SKM-1 (cell line): ENCODE data around the gene COX7A2L.
"Not testable (repeated sequence)": the region's sequence is repeated elsewhere in the genome, so short reads cannot be mapped to it uniquely, and the experiment has no call there.

Experiments
- DNase-seq: peaks from one replicate; lab custom pipeline; 2025; ENCODE audit not compliant: unreplicated experiment; lab: John Stamatoyannopoulos, UW

Gene COX7A2L, protein sequence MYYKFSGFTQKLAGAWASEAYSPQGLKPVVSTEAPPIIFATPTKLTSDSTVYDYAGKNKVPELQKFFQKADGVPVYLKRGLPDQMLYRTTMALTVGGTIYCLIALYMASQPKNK

DNA sequence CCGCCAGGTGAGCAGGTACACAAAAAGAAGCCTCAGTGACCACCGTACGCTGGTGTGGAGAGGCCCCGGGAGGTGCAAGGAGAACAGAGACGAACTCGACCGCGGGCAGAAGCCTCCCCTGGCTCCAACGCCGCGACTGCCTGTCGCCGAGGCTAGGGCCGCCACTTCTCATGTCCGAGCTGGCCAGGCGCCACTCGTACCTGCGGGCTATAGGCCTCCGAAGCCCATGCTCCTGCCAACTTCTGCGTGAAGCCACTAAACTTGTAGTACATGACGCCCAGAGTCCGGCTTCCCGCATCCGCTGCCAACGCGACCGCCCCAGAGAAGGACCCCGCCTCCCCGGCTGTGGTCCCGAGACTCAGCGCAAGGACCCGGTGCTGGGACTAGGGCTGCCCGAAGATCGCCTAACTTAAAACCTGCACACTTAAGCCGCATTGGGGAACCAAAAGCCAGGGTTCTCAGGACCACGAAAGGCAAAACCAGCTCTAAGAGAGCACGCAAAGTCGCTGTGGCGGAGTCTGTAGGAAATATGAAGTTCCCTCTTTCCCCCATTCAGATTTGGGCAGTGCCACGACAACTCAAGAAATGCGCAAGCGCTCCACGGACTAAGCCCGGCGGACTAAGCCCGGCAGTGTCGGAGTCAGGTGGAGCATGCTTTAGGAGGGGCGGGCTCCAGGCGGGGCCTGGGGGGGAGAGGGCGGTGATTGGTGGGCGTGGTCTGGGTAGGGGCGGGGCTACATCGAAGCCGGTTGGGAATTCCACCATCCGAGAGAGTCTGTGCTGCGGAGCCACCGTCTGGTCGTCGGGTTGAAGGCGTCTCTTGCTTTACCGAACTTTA is at the start of gene COX7A2L:
Gene COX7A2L, minus strand, starts transcription at position 328 of the 838 bp plus-strand sequence. Its CDS starts 56 bp downstream, at position 272.
- DNase-seq, result peak; percentile 96

DNA sequence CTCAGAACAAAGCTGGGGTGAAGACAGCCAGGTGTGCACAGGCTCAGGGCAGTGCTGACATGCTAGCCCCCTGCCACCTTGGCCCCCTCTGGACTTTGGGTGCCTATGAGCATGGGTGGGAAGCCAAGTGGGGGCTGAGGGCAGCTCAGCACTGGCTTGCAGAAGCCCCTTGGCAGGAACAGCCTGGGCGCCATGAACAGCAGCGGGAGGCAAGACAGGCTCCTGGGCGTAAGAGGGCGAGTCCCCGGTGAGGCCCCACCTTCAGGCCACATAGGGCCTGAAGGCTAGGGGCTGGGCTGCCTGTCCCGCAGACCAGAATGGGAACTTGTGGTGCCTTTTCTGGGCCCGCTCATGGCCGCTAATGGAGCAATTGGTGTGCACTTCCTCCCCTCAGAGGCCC is 47.0 kb upstream of the COX7A2L start:
- DNase-seq, result no peak

DNA sequence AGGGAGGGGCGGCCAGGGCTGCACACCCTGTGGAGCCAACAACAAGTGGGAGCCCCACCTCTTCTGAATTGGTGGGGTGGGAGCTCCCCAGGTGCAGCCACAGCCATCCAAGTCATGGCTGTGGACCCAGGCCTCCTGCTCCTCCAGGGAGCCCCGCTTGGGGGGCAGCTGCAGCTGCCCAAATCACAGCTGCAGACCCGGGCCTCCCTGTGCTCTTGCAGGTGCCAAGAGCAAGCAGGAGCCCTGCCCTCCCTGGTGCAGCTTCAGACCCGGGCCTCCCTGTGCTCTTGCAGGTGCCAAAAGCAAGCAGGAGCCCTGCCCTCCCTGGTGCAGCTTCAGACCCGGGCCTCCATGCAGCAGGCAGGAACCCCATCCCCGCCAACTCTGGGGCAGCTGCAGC is 46.5 kb upstream of the COX7A2L start:
- no peak for DNase-seq

DNA sequence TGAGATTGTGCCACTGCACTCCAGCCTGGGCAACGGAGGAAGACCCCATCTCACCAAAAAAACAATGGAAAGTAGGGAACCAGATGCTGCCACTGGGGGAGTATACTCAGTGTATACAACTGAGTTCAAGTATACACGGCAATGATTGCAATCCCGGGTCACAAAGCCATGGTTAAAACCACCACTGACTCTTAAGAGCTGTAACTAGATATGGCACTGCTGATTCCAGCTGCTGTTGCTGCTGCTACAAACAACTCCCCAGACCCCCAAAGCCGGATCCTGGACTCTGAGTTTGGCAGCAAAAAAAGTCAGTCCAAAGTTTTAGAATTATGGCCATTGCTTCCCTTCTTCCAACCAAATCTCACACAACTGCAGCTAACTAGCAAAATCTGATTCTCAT is 43.7 kb upstream of the COX7A2L start:
- DNase-seq, result no peak

DNA sequence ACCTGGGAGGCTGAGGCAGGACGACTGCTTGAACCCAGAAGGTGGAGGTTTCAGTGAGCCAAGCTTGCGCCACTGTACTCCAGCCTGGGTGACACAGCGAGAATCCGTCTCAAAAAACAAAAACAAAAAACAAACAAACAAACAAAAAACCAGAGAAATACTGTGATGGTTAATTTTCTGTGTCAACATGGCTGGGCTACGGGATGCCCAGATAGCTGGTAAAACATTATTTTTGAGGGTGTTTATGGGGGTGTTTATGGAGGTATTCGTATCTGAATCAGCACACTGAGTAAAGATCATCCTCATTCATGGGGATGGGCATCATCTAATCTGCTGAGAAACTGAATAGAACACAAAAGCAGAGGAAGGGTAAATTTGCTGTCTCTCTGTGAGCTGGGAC is 40.8 kb upstream of the COX7A2L start:
- DNase-seq, result no peak

DNA sequence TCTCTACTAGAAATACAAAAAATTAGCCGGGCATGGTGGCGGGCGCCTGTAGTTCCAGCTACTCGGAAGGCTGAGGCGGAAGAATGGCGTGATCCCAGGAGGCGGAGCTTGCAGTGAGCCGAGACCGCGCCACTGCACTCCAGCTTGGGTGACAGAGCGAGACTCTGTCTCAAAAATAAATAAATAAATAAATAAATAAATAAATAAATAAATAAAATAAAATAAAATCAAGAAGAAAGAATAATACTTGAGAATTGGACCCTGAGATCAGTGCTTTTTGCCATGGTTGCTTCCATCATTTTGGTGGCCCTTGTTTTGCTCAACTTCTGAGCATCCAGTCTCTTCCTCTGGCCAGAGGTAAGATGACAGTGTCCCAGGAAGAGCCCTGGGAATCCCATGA is 37.0 kb upstream of the COX7A2L start:
- not testable (repeated sequence) for DNase-seq

DNA sequence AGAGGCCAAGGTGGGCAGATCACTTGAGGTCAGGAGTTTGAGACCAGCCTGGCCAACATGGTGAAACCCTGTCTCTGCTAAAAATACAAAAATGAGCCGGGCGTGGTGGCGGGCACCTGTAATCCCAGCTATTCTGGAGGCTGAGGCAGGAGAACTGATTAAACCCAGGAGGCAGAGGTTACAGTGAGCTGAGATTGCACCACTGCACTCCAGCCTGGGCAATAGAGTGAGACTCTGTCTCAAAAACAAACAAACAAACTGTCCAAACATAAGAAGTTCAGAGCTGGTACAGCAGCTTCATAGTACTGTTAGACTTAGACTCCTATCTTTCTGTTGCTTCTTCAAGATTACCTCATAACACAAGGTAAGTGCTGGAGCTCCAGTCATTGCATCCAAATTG is 32.3 kb upstream of the COX7A2L start:
- DNase-seq, result not testable (repeated sequence)

DNA sequence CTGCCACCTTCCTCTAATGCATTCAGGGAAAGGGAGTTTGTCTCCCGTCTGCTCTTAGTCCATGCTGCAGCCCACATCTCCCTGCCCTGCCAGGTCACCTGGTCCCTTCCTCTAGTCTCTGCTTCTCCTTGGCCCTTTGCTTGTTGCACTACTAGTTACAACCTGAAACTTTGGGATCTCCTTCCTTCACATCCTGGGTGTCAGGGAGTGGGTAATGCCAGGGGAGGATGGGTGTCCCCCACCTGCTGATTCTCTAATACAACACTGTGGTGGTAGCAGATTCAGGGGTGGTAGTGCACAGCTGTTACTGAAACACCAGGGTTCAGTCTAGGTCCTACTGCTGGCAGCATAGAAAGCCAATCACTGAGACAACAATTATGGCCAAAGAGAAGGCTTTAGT is 31.2 kb upstream of the COX7A2L start:
- DNase-seq, result no peak

DNA sequence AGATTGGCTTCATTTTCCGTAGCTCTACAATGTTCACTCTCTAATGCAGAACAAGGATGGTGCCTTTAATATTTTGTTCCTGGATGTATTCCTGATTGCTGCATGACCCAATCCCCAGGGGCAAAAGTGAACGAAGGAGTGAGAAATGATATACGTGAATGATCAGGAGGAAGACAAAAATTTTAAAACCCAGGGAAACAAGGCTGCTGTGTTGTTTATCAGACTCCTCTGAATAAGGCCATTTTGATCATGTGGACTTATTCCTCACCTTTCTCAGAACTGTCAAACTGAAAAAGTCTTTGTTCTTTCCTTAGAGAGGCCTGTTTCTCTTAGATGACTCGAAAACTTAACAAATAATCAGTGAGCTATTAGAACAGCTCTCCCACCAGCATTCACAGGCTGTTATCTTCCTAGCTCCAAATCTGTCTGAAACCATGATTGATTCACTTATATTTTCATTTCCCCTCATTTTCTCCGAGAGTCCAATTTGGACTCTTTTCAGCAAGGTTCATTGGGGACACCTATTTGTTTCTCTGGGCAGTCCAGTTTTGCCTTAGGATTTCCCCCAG is 29.5 kb upstream of the COX7A2L start:
- no peak for DNase-seq

DNA sequence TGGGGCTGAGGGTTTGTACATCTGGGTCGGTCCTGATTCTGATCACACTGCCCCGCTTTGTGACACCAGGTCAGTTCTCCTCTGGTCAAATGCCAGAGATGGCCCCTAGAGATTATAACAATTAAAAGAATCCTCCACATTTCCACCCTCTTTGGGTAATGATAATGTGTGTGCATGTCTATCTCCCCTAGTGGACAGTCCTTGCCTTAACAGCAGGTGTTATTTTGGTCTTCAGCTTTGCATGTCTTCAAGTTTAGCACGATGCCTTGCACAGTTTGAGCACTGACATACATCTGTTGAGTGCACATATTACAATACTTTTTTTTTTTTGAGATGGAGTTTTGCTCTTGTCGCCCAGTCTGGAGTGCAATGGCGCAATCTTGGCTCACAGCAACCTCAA is 25.7 kb upstream of the COX7A2L start:
- peak; percentile 11 for DNase-seq

DNA sequence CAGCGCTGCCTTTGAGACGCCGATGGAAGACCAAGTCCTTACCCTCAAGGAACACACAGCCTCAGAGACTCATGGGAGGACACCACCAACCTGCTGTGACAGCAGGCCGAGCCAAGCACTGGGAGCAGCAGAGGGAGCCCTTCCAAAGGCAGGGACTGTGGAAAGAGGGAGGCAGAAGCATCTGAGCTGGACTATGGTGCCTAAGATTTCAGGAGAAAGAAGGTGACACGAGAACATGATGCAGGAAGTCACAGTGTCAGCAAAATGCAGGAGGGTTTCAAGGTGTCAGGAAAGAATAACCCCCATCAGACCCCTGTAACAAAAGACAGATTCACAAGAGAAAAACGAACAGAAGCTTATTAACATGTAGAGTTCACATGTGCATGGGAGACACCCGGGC is 24.2 kb upstream of the COX7A2L start:
- no peak for DNase-seq

DNA sequence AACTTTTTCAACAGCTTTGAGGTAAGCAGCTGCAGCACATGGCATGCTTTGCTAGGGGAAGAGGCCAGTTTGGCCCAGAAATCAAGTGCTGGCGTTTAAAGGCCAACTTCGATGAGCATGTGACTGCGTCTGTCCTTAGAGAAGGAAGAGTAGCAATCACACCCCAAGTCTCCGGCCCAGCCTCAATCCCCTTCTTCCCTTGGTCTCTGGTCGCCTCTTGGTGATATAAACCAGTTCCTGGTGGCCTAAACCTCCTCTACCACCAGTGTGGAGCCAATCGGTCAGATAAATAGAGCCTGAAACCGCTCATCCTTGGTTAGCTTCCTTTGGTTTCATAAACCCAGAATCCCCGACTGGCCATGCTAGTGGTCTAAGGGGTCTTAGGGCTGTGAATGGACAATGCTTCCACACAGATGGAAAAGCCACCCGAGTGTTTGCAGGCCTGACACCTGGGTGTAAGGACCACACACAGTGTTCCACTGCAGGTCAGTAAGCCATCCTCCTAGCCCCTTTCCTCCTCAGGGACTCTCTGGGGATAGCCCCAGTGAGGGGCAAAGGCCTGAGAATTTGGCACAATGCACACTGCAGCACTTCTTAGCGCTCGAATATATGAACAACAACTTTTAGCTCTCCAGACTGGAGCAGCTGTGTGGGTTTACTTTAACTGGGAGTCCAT is 23.0 kb upstream of the COX7A2L start:
- no peak for DNase-seq

DNA sequence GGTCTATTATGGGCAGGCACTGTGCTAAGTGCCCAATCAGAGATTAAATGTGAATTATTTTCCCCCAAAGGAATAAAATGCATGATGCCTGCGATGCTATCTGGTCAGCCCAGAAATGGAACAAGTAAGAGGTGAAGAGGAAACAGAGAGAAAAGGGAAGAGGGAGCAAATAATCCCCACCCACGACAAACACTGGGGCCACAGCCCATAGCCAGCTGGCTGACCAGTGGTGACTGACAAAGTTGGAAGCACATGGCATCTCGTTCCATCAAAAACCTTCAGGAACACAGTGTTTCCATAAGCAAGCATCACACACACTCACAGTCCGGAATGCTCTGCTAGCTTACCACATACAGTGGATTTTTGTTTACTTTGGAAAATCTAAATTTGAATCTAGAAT is 21.1 kb upstream of the COX7A2L start:
- no peak for DNase-seq

DNA sequence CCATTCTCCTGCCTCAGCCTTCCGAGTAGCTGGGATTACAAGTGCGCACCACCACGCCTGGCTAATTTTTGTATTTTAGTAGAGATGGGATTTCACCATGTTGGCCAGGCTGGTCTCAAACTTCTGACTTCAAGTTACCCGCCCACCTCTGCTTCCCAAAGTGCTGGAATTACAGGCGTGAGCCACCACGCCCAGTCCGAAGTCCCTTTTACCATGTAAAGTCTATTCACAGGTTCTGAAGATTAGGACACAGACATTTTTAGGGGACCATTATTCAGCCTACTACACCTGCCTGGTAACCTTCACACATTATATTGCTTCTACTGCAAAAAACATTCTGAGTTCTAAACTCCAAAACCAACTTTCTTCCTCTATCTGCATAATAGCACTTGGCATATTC is 19.0 kb upstream of the COX7A2L start:
- not testable (repeated sequence) for DNase-seq

DNA sequence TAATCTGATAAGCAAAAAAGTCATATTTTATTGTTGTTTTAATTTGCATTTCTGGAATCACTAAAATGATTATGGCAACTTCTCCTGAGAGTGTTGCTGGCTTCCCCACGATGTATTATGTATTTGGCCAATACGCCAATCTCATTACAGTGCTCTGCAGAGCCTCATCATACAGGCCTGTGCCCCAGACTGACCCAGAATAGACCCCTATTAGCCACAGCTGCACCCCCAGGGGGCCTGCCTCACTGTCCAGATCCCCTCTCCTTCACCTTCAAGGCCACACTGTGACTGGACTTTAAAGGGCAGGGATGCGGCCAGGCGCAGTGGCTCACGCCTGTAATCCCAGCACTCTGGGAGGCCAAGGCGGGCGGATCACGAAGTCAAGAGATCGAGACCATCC is 17.4 kb upstream of the COX7A2L start:
- DNase-seq, result no peak

DNA sequence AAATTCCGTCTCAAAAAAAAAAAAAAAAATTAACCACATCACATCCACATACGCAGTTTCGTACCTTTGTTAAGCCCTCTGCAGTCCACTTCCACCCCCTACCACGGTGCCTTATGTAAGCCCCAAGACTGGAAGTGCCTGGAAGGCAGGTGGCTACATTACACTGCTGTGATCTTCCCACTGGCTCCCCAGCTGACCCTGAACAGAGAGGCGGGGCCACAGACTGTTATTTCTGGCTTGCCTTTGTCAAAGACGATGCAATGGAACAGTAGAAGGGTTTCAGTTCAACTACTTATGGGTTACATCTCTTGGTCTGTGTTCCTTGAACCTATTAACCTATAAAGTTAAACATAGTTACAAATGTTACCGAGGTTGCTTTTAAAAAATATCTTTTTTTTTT is 15.7 kb upstream of the COX7A2L start:
- DNase-seq, result no peak

DNA sequence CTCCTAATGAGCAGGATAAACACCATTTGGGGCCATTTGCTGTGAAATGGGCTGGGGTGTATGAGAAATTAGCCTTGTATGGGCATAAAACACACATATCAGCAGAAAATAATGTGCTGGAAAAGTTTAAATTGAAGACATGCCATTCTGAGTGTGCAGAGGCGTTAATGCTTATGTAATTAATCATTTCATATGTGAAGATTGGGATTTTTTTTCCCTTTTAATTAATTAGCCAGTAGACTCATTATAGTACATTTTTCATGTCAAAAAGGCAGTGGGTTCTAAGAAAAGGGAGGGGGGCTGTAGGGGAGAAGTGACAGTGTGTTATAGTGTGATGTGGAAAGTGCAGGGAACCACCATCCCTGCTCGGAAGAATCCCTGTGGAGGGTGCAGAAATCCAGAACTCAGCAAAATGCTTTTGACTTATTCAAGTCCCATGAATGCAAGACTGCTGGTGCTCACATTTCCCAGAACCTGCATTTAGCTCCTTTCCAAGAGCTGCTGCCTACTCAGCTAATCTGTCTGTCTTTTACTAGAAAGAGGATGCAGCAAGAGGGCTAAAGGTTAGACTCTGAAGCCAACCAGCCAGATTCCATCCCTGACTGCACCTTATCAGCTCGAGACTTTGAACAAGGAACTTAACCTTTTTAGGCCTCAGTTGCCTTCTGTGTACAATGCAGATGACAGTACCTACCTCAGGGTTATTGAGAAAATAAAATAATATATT is 11.6 kb upstream of the COX7A2L start:
- DNase-seq, result no peak

DNA sequence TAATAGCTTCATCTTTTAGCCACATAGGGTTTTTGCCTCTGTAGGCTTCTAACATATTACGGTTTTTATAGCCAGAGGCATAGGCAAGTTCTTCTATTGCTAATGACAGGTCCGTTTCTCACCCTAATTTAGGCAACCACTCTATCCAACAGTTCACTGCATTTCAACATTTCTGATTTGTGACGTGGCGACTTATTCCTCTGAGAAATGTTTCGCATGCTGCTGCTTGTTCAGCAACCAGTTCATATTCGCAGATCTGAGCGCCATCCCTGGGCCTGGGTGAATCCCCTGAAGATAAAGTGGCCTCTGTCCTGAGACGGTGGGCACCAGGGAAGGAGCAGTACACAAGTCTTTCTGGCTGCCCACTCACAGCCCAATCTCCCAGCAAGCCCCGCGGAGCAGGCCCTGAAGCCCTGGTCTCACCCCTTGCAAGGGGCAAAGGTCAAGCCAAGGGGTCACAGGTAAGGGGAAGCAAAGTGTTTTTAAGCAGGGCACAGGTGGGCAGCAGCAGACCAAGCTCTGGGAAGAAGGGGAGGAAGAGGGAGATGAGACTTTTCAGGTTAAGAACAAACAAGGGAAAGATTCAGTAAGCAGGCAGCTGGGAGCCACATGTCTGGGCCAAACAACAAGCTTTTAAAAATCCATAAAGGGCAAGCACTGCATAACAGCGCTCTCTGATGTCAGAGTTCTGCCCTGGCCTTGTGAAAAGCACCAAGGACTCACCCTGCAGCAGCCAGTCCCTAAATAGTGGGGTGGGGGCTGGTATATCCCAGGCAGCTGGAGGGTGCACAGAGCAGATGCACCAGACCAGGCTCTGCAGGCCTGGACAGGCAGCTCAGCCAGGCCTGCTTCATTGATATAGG is 10.8 kb upstream of the COX7A2L start:
- DNase-seq, result no peak

DNA sequence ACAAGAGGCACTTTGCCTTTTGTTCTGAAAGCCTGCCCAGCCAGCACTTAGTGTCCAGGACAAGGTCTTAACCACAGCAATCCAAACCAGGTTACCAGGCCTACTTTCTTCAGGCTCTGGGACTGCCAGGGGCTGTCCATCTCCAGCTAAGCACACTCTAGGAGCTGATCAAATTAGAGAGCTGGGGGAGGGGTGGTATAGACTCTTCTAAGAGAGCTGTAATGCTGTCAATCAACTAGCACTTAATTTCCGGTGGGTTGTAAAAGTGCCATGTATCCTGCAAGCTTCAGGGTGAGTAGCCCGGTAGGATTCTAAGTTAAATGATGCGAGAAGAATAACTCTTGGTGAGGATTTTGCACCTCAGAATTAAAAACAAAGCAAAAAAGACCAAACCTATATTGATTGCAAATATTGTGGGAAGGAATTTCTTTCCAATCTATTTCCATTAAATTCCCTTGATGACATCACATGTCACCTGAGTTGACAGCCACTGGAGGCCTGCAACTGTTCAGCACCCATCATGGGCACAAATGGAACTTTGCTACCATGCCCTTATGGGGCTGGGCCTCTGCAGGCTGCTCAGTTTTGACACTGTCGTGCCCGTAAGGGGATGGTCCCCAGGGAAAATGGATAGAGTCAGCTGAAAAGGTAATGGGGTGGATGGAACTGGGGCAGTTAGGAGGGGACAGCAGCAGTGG is 8.7 kb upstream of the COX7A2L start:
- no peak for DNase-seq
